Measurements from ENCODE around the gene WDR76. TPM values are rescaled to one million over a fixed set of nuclear protein-coding genes. Genes with fewer than 3 reads are reported as not detected.

WDR76 gene
- total RNA-seq, 1 donor from 2014 or later = 5.8 TPM

DNA sequence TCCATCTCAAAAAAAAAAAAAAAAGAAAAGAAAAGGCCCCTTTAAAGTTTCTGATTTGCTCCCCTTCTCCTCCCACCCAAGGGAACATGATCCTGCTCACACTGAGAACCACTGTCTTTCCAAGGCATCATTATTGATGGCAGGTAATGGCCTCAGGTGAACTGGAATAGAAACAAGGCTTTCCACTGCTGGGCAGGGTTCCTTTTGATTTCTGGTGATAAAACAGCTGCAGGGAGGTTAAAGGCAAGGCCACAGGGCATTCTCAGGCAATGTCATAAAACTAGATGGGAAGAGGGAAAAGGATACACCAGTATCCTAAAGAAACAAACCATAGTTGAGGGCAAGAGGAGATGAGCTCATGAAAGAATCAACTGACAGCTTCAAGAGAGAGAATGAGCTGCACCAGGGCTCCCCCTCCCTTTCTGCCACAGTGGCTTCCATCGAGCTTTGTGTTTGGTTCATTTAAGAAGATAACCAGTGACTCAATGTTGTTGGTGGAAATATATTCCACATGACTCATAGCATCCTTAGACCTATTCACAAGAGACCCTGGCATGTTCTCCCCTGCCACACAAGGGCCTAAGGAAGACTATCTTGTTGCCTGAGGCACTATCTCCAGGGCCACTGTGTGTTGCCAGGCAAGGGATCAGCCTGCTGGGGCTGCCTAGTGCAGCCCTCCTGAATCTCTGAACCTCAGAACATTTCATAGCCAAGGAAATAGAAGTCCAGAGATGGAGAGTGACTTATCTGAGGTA, 86.4 kb downstream of the WDR76 start:
- peak; percentile 90 for DNase-seq (ENCODE audit: low spot score)

DNA sequence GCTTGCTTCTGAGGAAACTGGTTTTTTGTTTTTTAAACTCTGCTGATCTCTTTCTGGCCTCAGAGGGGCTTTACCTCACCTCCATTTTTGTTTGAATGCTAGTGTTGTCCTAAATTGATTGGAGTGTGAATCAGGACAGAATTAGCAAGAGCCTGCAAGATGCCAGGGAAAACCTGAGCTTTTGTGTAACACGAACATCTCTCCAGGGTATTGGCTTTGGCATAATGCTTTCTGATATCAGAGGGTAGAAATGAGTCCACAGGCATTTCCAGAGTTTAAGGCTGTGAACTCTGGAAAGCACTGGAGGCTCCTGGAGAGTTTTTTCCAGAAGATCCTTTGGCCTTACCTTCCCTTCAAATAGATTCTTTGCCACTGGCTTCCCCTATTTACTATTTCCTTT, 87.1 kb downstream of the WDR76 start:
- no peak for DNase-seq (ENCODE audit: low spot score)

DNA sequence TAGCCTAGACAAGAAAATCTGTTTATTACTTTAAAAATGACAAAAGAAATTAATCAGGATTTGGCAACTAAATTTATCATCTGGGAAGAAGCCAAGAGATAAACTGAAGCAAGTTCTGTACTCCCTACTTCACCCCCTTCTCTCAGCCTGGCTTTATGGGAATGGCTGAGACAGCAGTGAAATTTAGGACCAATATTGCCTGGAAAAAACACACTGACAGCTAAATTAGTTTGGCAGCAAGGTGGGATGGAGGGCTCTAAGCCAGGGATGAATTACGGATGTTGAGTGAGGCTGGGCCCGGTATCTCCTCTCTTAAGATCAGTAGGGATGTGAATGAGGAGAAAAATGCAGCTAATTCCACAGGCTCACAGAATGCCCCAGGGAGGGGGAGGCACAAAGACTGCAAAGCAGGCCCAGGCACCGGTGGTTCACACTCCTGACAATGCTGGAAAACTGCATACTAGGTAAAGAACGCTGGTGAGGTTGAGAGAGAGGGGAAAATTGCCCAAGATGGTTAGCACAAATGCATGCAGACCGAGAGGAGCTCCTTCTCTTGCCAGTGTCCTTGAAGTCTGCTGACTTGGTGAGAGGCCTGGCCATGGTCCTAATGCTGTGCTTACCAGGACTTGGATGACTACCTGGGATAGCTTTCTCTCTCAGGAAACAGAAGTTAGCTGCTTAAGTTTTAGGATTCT, 89.0 kb downstream of the WDR76 start:
- DNase-seq (ENCODE audit: low spot score) = no peak

- no peak for DNase-seq (ENCODE audit: low spot score)
Observed at GRCh38 chr15:43916326-43916660, 89.5 kb downstream of the WDR76 start.

Other genes with a start within 250 kb of the WDR76 start
- 16.1 TPM for gene PPIP5K1, start 236.8 kb upstream of the WDR76 start, total RNA-seq (ENCODE audit: insufficient read depth, low replicate concordance)
- gene CKMT1B, start 233.0 kb upstream of the WDR76 start, total RNA-seq (ENCODE audit: insufficient read depth, low replicate concordance) = not detected
- gene STRC, start 208.2 kb upstream of the WDR76 start, total RNA-seq (ENCODE audit: insufficient read depth, low replicate concordance) = 1.7 TPM
- 6.3 TPM for gene CATSPER2, start 178.2 kb upstream of the WDR76 start, total RNA-seq (ENCODE audit: insufficient read depth, low replicate concordance)
- 3.6 TPM for gene CKMT1A, start 133.1 kb upstream of the WDR76 start, total RNA-seq (ENCODE audit: insufficient read depth, low replicate concordance)
- 151 TPM for gene PDIA3, start 80.6 kb upstream of the WDR76 start, total RNA-seq (ENCODE audit: insufficient read depth, low replicate concordance)
- 0.24 TPM for gene ELL3, start 50.0 kb upstream of the WDR76 start, total RNA-seq (ENCODE audit: insufficient read depth, low replicate concordance)
- gene SERF2, start 34.7 kb upstream of the WDR76 start, total RNA-seq (ENCODE audit: insufficient read depth, low replicate concordance) = 301 TPM
- gene SERINC4, start 26.8 kb upstream of the WDR76 start, total RNA-seq (ENCODE audit: insufficient read depth, low replicate concordance) = not detected
- 6.0 TPM for gene HYPK, start 26.4 kb upstream of the WDR76 start, total RNA-seq (ENCODE audit: insufficient read depth, low replicate concordance)
- gene MFAP1, start 2.3 kb upstream of the WDR76 start, total RNA-seq (ENCODE audit: insufficient read depth, low replicate concordance) = 12.0 TPM